Esophagus (tissue), 2 donors: Measurements from ENCODE around the gene MBNL1. TPM values are rescaled to one million over a fixed set of nuclear protein-coding genes. Genes with fewer than 3 reads are reported as not detected.

Experiments used
- H3K27ac ChIP-seq, 2 donors: one replicate each; pipeline ENCODE4 v1.5.1; 2013; ENCODE audit warnings: low read depth in 2 of 2, mild to moderate bottlenecking in 2 of 2, inconsistent platforms in 1 of 2, low read length in 1 of 2, moderate library complexity in 1 of 2
- H3K27me3 ChIP-seq, 2 donors: one replicate each; pipeline ENCODE4 v1.6.1; 2013; ENCODE audit warnings: low read length in 2 of 2, control low read depth in 1 of 2, mild to moderate bottlenecking in 1 of 2; ENCODE audit not compliant: insufficient read depth in 2 of 2, control insufficient read depth in 1 of 2
- H3K36me3 ChIP-seq, 2 donors: one replicate each; pipeline ENCODE4 v1.6.1; 2013; ENCODE audit warnings: low read length in 1 of 2; ENCODE audit not compliant: control insufficient read depth in 2 of 2, insufficient read depth in 2 of 2
- H3K4me1 ChIP-seq, 2 donors: one replicate each; pipeline ENCODE4 v1.6.1; 2013; ENCODE audit warnings: low read length in 1 of 2; ENCODE audit not compliant: control insufficient read depth in 2 of 2, insufficient read depth in 2 of 2
- H3K4me3 ChIP-seq, 2 donors: one replicate each; pipeline ENCODE4 v1.5.1; 2013; ENCODE audit warnings: low read length in 2 of 2, mild to moderate bottlenecking in 2 of 2, low read depth in 1 of 2, moderate library complexity in 1 of 2
- H3K9me3 ChIP-seq, 2 donors: one replicate each; pipeline ENCODE4 v1.6.1; 2013; ENCODE audit warnings: mild to moderate bottlenecking in 2 of 2, low read depth in 1 of 2, low read length in 1 of 2, moderate library complexity in 1 of 2; ENCODE audit not compliant: control insufficient read depth in 2 of 2, insufficient read depth in 1 of 2
- WGBS, 2 donors: extraction: QIAGEN DNeasy Blood & Tissue Kit; methylation state at CpG; one replicate each; pipeline ENCODE4 v1.1.7; 2013; 5-methylcytosine and 5-hydroxymethylcytosine counted together
- polyA plus RNA-seq, 2 donors: library from polyadenylated mRNA; stranded (reverse); fragments of 200-250 nt; gene quantifications; one replicate each; pipeline ENCODE4 v1.2.3, GENCODE V29; 2013
- donor health status: healthy with polysubstance abuse.
- donor health status: Bipolar disorder and iron deficiency.

MBNL1 gene
- polyA plus RNA-seq, 2 donors = 23.6 to 28.6 TPM

DNA sequence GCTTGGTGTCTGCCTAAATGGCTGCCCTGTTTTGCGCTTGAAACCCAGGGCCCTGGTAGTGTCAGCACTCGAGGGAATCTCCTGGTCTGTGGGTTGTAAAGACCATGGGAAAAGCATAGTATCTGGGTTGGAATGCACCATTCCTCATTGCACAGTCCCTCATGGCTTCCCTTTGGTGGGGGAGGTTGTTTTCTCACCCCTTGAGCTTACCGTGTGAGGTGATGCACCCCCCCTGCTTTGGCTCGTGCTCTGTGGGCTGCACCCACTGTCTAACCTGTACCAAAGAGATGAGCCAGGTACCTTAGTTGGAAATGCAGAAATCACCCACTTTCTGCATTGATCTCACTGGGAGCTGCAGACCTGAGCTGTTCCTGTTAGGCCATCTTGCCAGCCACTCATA lies 104.7 kb downstream of the MBNL1 start:
- no peaks in the 10 kb centered on the region for H3K9me3 ChIP-seq
- 89 to 92% methylated on average over 4 of the region's 4 CpGs for WGBS, 2 donors
- no peak overlapping the region for H3K27ac ChIP-seq
- H3K36me3 ChIP-seq = no peaks in the 10 kb centered on the region
- H3K4me1 ChIP-seq = no peaks in the 10 kb centered on the region
- no peak overlapping the region for H3K4me3 ChIP-seq
- no peaks in the 10 kb centered on the region for H3K27me3 ChIP-seq

DNA sequence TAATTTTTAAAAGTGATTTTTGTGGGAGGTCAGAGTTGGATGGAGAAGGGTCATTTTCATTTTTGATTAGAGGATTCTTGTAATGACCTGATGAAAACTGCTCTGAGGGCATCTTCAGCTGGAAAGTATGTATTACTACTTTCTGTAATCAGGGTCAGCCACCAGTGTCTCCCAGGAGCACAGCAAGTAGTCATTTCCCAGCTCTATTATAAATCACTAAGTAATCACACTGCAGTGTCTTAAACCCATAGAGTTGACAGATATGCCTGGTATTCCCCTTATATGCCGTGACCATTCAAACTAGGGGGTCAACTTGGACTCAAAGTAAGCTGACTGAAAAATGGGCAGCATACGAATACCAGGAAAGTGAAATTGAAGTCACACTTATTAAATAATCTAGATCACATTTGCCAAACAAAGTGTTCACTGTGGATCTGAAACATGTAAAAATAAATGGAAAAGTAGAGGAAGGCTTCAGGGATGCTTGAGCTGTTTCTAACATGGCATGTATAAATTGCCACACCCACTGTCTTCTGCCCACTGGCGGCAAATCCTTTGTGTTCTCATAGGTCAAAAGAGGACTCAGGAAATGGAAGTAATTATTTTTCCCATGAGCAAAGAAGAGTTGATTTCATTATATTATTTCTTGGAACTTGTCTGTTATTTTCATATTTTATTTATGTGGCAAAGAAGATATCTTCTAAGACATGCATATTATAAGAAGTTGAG lies 105.7 kb downstream of the MBNL1 start:
- Histone ChIP-seq H3K36me3 (no peaks in the 10 kb centered on the region), H3K4me3 (no peak overlapping the region), H3K27me3 (no peaks in the 10 kb centered on the region), H3K27ac (no peak overlapping the region), H3K9me3 (no peaks in the 10 kb centered on the region), H3K4me1 (no peaks in the 10 kb centered on the region)
- WGBS, 2 donors = 57% methylated on average over 3 of the region's 3 CpGs

DNA sequence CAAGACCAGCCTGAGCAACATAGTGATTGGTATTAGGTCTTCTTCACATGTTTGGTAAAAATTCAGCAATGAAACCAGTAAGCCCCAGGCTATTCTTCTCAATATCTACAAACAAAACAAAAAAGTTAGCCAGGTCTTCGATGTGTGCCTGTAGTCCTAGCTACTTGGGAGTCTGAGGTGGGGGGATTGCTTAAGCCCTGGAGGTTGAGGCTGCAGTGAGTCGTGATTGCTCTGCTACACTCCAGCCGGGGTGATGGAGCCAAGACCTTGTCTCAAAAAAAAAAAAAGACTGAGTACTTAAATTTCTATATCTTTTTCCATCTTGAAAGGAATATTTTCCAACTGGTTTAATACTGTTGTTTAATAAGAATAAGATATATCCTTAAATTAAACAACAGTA lies 106.8 kb downstream of the MBNL1 start:
- H3K27ac ChIP-seq = no peak overlapping the region

DNA sequence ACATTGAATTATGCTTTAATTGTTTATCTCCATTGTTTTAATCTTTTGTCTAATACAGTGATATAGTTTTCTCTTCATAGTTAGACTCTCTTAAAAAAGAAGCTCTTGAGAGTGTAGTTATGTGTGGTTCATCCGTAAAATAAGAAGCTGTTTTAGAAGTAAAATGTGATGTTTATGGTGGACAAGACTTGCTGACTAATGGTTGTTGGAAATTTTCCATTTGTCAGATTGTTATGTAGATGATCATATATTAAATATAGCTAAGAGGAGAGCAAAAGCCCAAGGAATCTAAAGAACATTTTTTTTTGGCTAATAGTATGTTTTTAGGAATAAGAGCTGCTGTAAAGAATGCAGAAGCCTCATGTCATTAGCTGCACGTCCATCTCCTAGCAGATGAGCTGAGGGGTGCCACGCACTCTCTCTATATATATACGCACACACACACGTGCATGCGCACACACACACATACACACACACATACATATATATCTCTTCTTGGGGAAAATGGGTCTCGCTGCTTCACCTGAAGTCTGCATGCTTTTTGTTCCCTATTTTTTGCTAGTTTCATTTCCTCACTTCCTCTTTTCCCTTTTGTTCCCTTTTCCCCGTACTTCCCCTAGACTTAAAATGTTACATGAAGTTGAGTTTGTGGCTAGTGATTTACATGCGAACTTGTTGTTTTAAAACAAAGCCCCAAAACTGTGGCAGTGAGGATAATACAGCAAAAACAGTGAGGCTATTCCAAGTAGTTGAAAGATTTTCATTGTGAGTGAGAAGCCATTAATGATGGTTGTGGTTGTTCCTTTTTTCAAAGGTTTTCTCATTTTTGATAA lies 107.8 kb downstream of the MBNL1 start:
- 67 to 80% methylated on average over 9 of the region's 9 CpGs for WGBS, 2 donors
- H3K4me1 ChIP-seq = no peaks in the 10 kb centered on the region

More for the DNA sequence above, 106.8 kb downstream of the MBNL1 start:
- Histone ChIP-seq H3K4me1 (no peaks in the 10 kb centered on the region), H3K9me3 (no peaks in the 10 kb centered on the region), H3K4me3 (no peak overlapping the region), H3K36me3 (no peaks in the 10 kb centered on the region), H3K27me3 (no peaks in the 10 kb centered on the region)
- WGBS, 2 donors = 62 to 84% methylated on average over 3 of the region's 3 CpGs

DNA sequence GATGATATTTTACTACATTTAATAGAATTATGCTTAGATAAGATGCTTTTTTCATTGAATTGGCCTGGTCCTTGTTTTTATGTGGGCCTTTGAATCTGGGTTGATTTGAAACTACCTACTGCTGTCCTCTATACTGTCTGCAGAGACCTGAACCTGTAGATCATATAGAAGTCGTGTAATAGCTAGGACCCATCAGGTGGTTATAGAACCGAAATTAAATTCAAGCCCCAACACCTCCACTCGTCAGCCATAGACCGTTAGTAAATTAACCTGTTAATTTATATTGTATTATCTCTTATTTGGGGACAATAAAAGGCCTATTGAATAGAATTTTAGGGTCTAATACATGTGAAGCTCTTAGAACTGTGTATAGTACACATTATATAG lies 108.4 kb downstream of the MBNL1 start:
- Histone ChIP-seq H3K27me3 (no peaks in the 10 kb centered on the region), H3K4me1 (no peaks in the 10 kb centered on the region), H3K9me3 (no peaks in the 10 kb centered on the region), H3K27ac (no peak overlapping the region), H3K36me3 (no peaks in the 10 kb centered on the region), H3K4me3 (no peak overlapping the region)
- WGBS, 2 donors = 89 to 91% methylated on average over 4 of the region's 4 CpGs

More for the DNA sequence above, 107.8 kb downstream of the MBNL1 start:
- no peak overlapping the region for H3K4me3 ChIP-seq
- H3K27ac ChIP-seq = peak overlapping the region in 1 of 2 donors; percentile 31
- no peaks in the 10 kb centered on the region for H3K9me3 ChIP-seq
- H3K27me3 ChIP-seq = no peaks in the 10 kb centered on the region
- no peaks in the 10 kb centered on the region for H3K36me3 ChIP-seq

DNA sequence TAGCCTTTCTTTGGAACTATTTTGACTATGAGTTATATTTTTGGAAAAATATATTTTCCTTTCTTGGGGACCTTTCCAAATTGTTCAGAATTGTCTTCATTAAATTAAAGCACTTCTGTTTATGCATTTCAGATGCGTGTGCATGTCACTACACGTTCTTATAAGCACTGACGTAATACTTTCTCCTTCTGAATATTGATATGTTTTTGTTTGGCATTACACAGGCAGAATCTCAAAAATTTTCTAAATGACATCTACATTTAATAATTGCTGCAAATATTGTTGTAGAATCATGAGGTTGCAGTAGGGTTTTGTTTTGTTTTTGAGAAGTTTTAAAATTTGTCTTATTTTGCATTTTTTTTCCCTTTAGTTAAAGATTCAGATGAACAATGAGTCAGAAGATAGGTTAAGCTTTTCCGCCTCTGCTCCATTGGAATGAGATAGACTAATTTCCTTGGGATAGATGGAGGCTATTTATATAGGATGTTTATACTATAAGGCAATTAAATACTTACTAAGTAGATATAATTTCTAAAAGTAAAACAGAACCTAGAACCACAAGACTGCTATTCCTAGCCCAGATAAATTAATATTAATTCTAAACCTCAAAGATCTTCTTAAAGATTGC lies 110.8 kb downstream of the MBNL1 start:
- WGBS, 2 donors = 65 to 80% methylated on average over 4 of the region's 4 CpGs

DNA sequence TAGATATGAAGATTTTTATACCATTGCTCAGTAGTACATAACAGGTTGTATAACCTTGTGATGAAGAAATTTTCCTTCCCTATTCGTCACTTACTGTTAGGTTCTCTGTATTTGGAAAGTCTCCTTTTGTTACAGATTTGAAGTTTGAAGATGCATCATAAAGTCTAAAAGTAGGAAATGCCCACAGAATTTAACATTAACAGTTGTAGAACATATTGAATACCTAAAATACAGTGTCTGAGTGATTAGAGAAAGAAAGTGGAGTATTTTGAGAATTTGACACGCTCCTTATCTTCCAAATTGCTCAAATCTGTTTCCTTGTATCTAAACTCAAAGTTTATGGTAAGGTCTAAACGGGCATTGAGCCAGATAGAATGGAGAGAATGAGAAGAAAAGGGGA lies 111.3 kb downstream of the MBNL1 start:
- no peaks in the 10 kb centered on the region for H3K4me1 ChIP-seq
- H3K4me3 ChIP-seq = no peak overlapping the region
- no peaks in the 10 kb centered on the region for H3K27me3 ChIP-seq
- H3K36me3 ChIP-seq = no peaks in the 10 kb centered on the region
- 71 to 75% methylated on average over 3 of the region's 3 CpGs for WGBS, 2 donors
- H3K9me3 ChIP-seq = no peaks in the 10 kb centered on the region
- H3K27ac ChIP-seq = no peak overlapping the region

More for the DNA sequence above, 110.8 kb downstream of the MBNL1 start:
- Histone ChIP-seq H3K4me1 (no peaks in the 10 kb centered on the region), H3K36me3 (no peaks in the 10 kb centered on the region), H3K9me3 (no peaks in the 10 kb centered on the region), H3K27ac (no peak overlapping the region), H3K4me3 (no peak overlapping the region), H3K27me3 (no peaks in the 10 kb centered on the region)

DNA sequence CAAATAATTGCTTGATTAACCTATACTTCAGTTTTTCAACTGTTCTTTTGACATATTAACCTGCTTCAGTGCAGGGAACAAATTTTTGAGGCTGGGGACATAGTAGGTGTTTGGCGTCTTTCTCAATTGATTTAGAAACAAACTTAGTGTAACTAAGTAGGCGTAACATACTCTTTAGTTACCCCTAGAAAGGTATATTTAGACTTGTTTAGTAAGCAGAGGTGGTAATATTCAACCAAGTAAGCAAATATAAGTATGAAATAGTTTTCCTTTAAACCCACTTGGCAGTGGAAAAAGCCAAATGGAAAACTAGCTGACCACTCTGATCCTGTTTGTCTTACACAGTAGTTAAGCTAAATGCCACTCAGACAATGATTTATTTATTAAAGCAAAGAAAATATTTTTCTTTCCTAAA lies 113.2 kb downstream of the MBNL1 start:
- 61 to 62% methylated on average over 2 of the region's 2 CpGs for WGBS, 2 donors
- no peak overlapping the region for H3K27ac ChIP-seq
- H3K4me3 ChIP-seq = peak overlapping the region in 1 of 2 donors; percentile 33
- no peaks in the 10 kb centered on the region for H3K9me3 ChIP-seq
- no peaks in the 10 kb centered on the region for H3K4me1 ChIP-seq
- H3K27me3 ChIP-seq = no peaks in the 10 kb centered on the region
- no peaks in the 10 kb centered on the region for H3K36me3 ChIP-seq

DNA sequence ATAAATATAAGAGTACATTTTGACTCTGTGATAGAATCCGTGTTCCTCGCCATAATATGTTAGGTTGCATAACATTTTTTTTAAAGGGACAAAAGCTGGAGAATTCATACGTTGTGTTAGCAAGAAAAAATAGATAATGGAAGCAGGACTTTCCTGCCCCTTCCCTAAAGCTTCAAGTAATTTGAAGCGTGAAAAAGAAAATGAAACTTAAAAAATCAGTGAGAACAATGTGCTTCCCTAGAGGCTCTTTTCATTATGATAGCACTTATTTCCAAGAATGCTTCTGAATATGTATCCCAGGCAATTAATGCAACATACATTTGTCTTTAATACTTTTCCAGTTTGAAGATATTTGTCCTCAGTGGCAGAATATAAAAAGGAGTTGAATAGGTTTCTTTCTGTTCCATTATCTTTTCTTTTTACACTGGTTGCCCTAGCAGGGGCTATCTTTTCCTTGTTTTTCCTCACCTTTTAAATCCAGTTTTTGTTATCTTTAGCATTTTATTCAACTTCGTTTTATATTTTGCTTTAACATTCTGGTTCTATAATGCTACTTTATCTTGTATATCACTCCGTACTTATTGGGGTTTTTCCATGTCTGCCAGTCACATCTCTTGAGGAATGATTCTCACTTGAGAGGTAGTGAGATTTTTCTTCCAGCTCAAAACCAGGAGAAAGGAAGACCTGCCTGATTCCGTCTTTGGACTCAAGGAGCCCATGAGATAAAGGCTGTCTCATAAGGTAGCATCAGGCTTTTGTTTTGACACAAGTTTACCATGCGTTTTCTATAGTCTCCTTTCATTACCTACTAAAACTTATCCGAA lies 113.8 kb downstream of the MBNL1 start:
- 28 to 30% methylated on average over 9 of the region's 9 CpGs for WGBS, 2 donors
- Histone ChIP-seq H3K4me3 (peak overlapping the region in 1 of 2 donors; percentile 33), H3K36me3 (no peaks in the 10 kb centered on the region), H3K4me1 (no peaks in the 10 kb centered on the region), H3K27me3 (no peaks in the 10 kb centered on the region), H3K27ac (peak overlapping the region in 1 of 2 donors; percentile 75), H3K9me3 (no peaks in the 10 kb centered on the region)
